Stimulated activated CD4-positive, alpha-beta T cell treated with anti-CD3 and anti-CD28 coated beads, Interleukin-2, amount 100 ng/mL, for 48 hours (primary cell): ENCODE data around the gene RHCG.
A peak's percentile ranks its signal among the peaks of the same experiment; 100 is the strongest.
"Not testable (repeated sequence)": the region's sequence is repeated elsewhere in the genome, so short reads cannot be mapped to it uniquely, and the experiment has no call there.

Experiments
- DNase-seq, 2 donors: peaks; one replicate each; pipeline ENCODE4 v3.0.0-alpha.2; 2020

RHCG gene

DNA sequence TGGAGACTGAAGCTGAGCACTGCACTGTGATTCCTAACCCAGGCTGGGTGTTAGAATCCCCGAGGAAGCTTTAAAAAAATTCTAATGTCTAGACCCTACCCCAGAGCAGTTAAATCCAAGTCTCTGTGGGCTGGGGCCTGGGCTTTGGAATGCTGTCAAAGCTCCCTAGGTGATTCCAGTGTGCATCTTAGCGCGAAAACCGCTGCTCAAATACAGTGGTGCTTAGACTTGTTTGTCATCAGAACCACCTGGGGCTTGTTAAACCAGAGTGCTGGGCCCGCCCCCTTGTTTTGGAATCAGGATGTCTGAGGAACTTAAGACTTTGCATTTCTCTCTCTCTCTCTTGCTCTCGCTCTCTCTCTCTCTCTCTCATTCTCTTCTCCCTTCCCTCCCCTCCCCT is 20.7 kb downstream of the RHCG start:
- DNase-seq, result no peak

DNA sequence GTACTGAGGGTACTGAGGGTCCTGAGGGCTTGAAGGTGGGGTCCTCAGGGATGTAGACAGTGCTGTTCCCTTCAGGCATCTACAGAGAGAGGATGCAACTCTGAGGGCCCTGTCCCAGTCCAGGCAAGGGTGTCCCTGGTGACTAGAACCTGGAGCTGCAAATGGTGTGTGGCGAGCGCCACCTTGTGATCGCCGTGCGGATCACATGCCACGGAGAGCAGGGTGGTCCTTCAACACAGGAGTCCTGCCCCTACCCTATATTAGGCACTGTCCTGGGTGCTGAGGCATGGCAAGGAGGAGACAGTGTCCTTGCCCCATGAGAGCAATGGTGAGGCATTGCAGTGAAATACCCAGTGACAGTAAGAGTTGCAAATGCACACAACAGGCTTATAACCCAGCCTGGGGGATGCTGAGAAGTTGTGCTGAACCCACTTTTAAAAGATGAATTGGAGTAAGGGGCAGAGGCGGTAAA is 23.6 kb downstream of the RHCG start:
- DNase-seq, result peak; percentile 41 to 51

DNA sequence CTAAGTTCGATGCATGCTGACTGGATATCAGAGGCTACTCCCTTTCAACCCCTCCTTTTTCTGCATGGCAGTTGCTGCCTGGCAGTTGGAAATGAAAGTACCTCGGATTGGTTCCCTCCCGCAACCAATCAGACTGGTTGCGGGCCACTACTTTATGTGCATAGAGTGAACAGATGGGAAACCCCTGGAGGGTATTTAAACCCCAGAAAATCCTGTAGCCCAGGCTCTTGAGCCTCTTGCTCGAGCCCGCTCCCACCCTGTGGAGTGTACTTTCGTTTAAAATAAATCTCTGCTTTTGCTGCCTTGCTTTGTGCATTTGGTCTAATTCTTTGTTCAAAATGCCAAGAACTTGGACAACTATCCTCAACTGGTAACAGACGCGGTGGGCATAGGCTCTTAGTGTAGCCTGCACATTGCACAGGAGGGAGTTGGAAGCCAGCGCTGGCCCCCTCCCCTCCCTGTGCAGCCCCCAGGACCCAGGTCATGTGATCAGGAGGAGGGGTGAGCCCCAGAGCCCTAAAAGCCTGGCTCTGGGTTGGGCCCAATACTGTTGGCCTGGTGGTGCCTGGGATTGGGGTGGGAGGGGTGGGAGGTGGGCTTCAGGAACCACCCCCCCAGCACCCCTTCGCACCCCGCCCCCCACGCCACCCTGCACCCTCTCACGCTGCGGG is 26.8 kb downstream of the RHCG start:
- no peak for DNase-seq

DNA sequence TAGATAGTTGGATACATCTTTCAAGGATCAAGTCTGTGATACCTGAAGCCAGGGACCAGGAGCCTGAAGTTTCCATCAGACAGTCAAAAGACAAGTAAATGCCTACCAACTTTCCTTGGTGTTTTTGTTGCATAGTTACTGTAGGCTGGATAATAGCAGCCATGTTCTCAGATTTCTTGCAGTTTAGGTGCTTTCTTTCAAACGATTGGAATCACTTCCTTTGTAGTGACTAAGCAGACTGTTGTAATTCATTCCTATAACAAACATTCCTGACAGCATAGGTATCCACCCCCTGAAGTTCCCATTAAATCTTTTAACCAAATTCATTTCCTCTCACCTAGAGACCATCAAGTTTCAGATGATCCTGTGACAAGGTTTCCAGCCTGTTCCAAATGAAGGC is 27.6 kb downstream of the RHCG start:
- not testable (repeated sequence) for DNase-seq

DNA sequence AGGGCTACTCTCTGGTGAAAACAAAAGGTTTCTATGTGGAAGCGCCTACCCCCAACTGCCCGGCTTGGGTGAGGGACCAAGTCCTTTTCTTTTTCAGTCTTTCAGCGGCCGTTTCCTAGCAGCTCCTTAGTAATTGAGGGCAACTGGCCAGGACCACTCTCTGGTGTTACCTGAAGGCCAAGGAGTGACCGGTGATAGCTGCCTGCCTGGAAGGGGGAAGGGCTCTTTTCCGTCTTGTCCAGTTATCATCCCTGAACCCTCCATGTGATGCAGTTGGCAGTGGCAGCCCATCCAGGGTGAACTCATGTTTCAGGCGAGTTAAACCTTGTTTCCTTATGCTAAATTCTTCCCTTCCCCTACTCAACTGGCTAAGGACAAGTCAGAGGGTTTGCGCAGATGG is 33.3 kb downstream of the RHCG start:
- DNase-seq, result no peak

DNA sequence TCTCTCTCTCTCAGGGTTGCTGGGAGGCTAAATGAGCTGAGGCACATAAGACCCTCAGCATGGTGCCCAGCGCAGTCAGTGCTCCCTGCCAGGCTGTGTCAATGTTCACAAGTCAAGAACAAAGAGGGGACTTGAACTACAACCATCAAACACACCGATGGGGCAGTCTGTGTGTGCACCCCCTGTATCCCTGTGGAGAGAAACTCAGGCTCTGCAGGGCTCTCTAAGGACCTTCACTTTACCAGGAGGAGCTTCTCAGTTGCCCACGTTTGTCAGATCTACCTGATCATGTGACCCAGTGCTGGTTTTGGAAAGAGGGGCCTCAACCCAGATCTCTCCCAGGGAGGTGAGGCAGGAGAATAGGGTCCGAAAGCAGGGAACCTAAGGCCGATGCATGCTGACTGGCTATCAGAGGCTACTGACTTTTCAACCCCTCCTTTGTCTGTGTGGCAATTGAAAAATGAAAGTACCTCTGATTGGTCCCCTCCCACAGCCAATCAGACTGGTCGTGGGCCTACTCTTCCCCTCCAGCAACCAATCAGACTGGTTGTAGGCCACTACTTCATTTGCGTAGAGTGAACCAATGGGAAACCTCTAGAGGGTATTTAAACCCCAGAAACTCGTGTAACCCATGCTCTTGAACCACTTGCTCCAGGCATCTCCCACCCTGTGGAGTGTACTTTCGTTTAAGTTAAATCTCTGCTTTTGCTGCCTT is 34.0 kb downstream of the RHCG start:
- DNase-seq, result no peak

DNA sequence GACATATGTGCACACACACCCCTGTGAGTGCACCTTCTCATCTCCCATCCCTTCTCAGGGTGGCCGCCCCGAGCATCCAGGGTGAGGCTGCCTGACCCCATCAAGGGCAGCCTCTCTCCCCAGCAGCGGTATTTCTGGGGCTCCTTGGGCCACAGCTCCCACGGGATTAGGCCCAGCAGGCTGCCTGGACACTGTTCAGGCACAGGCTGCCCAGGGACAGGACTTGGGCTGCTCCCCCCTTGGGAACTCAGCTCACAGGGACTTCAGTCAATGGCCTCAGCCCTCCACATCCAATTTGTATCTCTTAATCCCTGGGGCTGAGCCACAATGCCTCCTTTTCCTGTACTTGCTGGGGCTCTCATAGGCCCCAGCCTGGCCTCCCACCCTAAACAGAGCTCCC is 35.0 kb downstream of the RHCG start:
- no peak for DNase-seq

DNA sequence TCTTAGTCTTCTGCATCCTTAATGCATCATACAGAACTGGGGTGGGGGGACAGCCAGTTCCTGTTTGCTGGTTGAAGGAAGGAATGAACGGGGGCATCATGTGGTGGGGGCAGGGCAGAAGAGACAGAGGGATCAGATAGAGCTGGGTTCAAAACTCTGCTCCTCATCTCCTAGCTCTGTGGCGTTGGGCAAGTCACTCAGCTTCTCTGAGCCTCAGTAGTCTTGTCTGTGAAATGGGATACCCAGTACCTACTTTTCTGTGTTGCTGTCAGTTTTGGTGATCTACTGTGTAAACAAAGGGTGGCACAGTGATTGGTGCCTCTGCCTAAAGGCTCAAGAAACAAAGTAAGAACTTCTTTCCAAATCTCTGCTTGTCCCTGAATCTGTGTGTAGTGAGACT is 36.3 kb downstream of the RHCG start:
- DNase-seq, result no peak

DNA sequence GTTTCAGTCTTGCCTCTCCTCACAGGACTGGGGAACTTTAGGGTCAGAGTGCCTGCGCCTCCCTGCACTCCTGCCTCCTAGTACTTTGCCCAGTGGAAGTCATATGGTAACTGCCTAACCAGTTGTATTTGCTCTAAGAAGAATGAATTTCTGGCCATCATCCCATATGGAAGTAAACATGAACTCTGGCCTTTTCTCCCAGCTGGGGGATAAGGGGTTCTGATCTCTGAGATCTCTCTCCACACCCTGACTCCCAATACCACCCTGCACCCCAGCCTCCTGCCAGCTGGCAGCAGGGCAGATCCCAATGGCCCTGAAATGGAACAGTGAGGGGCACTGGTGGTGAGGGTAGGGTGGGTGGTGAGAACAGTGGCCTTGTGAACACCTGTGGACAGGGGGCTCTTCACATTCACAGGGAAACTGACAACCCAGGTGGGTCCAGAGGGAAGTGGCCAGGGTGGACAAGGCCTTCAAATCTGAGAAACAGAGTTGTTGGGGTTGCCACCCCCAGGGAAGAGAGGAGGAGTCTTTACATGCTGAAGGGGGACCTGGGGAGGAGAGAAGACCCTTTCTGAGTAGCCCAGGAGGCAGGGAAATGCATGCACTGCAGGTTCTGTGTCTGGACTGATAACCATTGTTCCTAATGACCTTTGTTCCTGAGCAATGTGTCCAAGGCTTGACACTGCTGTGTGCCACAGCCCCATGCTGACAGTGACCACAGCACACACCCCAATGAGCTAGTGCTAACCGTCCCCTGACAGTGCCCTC is 36.9 kb downstream of the RHCG start:
- no peak for DNase-seq

DNA sequence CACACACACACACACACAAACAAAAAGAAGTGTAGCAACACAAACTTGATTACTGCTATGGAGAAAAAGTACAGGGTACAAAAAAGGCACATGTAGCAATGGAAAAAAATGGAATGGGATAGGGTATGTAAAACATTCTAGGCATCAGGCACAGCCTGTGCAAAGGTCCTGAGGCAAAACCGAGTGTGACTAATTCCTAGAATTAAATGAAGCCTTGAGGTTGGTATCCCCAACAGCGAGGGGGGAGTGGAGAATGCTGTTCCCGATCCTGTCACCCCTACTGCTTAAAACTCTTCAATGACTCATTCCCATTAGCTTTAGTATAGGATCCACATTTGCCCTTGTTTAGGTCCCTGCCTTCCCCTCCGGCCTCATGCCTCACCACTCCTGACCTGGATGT is 37.9 kb downstream of the RHCG start:
- no peak for DNase-seq

DNA sequence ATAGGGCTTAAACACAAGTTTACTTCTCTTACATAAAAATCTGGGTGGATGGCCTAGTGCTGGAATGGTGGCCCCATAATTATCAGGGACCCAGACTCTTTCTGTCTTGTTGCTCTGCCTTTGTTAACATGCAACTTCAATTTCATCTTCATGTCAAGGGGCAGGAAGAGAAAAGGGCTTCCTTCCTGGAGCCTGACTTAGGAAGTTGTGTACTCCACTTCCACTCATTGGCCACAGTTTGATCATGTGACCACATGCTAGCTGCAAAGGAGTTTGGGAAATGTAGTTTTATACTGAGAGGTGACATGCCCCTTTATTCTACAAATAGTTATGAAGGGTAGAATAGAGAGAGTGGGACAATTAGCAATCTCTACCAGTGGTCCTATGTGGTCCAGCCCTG is 39.3 kb downstream of the RHCG start:
- DNase-seq, result no peak

DNA sequence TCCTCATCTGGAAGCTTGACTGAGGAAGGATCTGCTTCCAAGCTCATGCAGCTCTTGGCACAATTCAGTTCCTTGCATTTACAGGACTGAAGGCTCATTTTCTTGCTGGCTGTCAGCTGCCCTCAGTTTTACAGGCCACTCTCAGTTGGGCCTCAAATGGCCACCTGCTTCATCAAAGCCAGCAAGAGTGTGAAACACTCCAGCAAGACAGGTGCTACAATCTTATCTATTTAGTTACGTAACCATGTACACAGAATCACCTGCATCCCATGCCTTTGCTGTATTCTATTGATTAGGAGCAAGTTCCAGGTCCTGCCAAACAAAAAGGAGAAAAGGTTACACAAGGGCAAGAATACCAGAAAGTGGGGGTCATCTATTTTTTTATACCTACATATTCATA is 40.8 kb downstream of the RHCG start:
- DNase-seq, result no peak

DNA sequence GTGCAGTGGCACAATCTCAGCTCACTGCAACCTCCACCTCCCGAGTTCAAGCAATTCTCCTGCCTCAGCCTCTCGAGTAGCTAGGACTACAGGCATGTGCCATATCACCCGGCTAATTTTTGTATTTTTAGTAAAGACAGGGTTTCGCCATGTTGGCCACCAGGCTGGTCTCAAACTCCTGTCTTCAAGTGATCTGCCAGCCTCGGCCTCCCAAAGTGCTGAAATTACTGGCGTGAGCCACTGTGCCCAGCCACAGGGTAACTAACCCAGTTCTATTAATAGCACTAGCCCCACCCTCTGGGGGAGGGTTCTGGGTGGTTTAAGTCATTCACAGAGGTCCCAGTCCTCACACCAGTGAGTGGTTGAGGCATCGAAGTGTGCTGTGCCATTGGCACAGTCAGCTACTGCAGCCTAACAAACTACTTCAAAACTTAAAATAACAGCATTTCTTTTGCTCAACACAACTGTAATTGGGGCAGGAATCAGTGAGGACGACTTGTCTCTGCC is 44.0 kb downstream of the RHCG start:
- no peak for DNase-seq

DNA sequence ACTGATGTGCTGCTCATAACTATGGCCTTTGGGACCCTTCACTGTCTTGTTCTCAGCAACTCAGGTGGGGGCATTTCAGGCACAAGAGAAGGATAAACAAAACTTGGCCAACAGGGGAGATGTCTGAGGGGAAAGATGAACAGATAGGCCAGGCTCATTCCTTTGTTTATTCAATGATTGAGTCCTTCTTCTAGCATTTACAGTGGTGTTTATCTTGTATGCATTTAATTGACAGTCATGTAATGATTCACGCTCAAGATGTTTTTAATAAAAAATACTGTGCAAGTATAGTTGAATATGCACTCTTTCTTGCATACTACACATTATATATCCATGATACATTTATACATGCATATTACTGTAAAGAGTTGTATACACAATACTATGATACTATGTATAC is 44.5 kb downstream of the RHCG start:
- no peak for DNase-seq

DNA sequence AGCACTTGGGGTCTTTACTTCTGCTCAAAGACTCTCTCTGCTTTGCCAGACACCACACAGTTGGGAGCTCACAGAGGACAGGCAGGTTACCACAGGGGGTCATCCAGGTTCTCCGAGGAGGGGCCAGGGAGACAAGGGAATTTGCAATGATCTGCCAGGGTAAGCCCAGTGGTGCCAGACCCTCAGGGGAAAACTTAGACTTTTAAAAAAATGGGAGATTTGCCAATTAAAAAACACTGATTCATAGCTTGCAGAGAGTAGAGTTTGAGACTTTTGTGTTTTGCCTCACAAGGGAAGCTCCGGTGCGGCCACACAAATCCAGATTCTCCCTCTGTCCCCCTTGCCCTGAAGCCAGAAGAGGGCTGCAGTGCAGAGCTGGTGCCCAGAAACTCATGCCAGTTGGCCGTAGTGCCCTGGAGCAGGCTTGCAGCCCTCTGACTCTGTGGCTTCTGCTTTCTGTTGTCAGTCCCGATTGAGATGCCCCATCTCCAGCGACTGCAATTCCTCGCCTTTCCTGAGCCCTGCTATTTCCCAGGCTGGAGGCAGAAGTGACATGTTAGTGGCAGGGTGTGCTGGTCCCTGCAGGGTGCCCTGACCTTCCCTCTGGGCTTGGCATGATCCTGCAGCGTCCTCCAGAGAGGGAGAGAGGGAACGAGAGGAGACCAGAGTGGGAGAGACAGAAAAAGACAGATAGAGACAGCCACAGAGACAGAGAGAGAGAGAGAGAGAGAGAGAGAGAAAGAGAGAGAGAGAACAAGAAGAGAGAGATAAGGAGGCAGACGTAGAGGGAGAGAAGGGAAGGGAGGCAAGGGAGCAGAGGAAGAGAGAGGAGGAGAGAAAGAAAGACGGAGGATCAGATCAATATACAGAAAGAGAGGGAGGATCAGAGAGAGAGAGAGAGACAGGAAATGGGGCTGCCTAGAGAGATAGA is 46.0 kb downstream of the RHCG start:
- no peak for DNase-seq

DNA sequence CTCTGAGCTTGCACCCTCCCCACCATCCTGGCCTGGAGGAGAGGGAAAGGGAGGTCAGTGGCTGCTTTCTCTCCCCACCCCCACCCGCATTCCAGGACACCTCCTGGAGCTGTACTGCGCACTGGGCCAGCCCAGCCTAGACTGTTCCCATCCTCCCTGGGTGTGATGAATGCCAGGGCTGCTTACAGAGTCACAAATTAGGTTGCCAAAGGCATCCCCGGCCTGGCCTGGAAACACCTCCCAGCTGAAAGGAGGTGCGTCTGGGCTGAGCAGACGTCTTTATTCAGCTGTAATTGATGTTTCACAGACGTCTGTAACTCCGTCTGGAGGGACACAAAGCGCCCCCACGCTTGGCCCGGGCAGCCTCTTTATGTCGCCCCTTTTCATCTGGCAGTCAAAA is 47.6 kb downstream of the RHCG start:
- DNase-seq, result no peak

DNA sequence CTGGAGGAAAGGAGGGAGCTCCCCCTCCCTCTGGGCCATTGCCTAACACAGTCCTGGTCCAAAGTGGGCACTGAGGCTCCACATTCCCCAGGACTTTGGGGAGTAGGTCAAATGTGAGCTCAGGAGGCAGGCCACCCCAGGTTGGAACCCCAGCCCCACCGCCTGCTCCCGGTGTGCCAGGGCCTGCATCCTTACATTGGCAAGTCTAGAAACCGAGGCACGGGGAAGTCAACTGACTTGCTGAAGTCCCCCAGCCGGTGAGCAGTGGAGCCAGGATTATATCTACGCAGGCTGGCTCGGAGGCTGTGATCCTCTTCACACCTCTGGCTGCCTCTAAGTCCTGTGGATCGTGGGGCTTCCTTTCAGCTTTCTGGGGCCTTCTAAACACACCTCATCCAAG is 48.7 kb downstream of the RHCG start:
- DNase-seq, result no peak

DNA sequence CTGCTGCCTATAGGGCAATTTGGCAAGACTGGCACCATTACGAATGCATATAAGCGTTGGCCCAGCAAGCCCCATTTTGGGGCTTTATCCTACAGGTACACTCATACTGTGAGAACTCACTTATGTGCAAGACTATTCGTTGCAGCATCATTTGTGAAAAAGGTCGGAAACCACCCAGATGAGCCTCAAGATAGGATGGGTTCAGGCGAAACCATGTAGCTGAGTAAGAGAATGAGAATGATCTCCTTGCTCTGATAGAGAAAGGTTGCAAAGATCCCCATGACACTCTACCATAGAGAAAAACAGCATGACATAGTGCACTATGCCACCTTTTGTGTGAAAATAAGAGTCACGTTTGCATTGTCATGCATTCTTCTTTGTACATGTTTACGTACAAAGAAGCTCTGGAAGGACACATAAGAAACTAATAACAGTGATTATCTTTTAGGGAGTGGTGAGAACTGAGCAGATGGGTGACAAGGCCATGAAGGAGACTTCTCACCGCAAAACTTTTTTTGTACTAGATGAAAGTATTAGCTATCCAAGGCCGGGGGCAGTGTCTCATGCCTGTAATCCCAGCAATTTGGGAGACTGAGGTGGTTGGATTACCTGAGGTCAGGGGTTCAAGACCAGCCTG is 50.0 kb downstream of the RHCG start:
- DNase-seq, result no peak

DNA sequence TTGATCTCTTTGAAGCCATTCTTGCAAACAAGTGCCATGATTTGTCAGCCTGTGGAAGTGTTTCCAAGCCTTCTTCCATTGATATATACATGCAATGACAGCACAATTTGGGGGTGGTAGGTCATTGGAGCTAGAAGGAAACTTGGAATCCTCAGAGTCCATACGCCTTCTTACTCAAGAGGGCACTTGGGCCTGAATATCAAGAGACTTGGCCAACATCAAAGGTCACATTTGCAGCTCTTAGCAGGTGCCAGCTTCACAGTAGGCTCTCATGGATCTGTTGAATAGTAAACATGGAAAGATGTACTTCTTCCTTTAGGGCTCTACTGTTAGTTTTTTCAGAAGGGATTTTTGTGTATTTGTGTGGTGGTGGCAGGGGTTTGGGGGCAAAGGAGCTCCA is 50.9 kb downstream of the RHCG start:
- no peak for DNase-seq

DNA sequence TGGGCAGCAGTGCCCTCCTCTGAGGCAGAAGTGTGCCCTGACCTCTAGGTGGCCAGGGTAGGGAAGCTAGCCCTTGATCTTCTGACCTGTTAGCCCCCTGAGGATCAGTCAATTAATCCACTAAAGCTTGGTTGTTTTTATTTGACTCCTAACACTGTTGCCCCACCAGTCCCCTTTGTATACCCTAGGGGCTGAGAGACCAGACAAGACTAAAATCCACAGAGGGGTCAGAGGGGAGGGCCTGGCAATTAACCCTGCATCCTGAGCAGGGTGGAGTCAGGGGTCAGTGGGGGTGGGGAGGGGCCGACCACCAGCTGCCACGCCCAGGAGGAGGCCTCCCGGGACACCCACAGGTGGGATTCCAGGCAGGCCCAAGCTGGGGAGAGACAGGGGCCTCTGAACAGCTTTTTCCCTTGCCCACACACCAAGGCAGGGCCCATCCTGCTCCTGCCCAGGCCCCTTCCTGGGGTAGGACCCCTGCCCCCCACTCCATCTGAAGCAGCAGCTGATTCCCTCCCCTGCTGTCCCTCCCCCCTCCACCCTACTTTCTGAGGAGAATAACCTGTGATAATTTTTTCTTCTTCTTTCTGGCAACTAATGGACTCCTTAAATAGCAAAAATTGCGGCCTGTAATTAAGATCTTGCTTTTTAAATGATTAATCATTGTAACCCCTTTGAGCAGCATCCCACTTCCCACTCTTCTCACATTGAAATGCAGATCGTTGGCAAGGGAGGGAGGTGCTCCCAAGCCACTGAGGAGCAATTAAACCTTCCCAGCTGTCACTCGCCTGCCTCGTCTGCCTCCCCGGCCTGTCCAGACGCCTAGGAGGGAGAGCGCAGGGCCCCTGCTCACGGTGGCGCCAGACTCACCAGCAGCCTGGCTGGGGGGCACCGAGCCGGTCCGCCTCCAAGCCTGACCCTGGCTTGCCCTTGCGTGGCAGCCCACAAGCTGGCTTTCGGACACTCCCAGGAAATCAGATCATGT is 51.9 kb downstream of the RHCG start:
- no peak for DNase-seq

DNA sequence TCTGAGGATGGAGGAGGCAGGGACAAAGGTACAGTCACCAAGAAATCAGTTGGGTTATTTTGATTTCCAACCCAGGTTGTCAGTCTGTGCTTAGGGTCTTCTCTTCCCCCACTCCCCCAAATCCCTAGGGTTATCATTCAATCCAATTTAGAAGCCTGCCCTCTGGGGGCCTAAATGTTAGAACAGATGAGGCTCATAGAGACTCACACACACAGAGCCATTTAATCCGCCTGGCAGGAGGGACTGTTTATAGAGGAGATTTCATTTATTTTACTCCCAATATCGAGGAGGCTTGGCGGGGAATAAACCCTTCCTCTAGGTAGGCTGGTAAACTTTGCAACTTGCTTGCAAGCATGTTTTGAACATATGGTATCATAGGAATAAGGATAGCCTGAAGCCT is 52.8 kb downstream of the RHCG start:
- no peak for DNase-seq
